NCI-H526 treated with DMSO at 0.1 percent for 48 hours (cell line): ENCODE results near the gene GLDN.

Experiments
- DNase-seq: peaks from one replicate; lab custom pipeline; 2025; lab: John Stamatoyannopoulos, UW

Gene GLDN

GRCh38 chr15:51322621-51323296, 18.7 kb upstream of the GLDN start:
- no peak for DNase-seq

GRCh38 chr15:51323749-51324148, 17.7 kb upstream of the GLDN start:
- no peak for DNase-seq

GRCh38 chr15:51325167-51325566, 16.3 kb upstream of the GLDN start:
- DNase-seq = no peak

- no peak for DNase-seq
Measured at GRCh38 chr15:51327081-51327480, 14.4 kb upstream of the GLDN start.

- DNase-seq = no peak
Measured at GRCh38 chr15:51328926-51329325, 12.5 kb upstream of the GLDN start.

GRCh38 chr15:51331141-51331540, 10.3 kb upstream of the GLDN start:
- no peak for DNase-seq

GRCh38 chr15:51332206-51333147, 9.0 kb upstream of the GLDN start:
- no peak for DNase-seq

GRCh38 chr15:51333571-51333970, 7.9 kb upstream of the GLDN start:
- no peak for DNase-seq

GRCh38 chr15:51334011-51334451, 7.4 kb upstream of the GLDN start:
- no peak for DNase-seq

- no peak for DNase-seq
Measured at GRCh38 chr15:51335087-51335486, 6.4 kb upstream of the GLDN start.

- DNase-seq = no peak
Measured at GRCh38 chr15:51335538-51336410, 5.7 kb upstream of the GLDN start.

GRCh38 chr15:51338496-51338895, 3.0 kb upstream of the GLDN start, which contains the start of gene CYP19A1:
Gene CYP19A1 (minus strand): TSS chr15:51338596. CDS start chr15:51242912, 95,684 bp downstream.
- no peak for DNase-seq

GRCh38 chr15:51342227-51342999, 958 bp downstream of the GLDN start:
- DNase-seq = no peak

GRCh38 chr15:51343466-51343865, 2.0 kb downstream of the GLDN start:
- no peak for DNase-seq

GRCh38 chr15:51346136-51346535, 4.7 kb downstream of the GLDN start:
- no peak for DNase-seq

- no peak for DNase-seq
Measured at GRCh38 chr15:51348688-51349087, 7.2 kb downstream of the GLDN start.

- no peak for DNase-seq
Measured at GRCh38 chr15:51349156-51349844, 7.8 kb downstream of the GLDN start.

GRCh38 chr15:51350723-51351122, 9.3 kb downstream of the GLDN start:
- no peak for DNase-seq

- no peak for DNase-seq
Measured at GRCh38 chr15:51353976-51354375, 12.5 kb downstream of the GLDN start.

- no peak for DNase-seq
Measured at GRCh38 chr15:51355096-51355495, 13.6 kb downstream of the GLDN start.

- DNase-seq = no peak
Measured at GRCh38 chr15:51356147-51356546, 14.7 kb downstream of the GLDN start.
